Smooth muscle cell of bladder (primary cell): ENCODE data around the gene CREBL2. TPM values are rescaled to one million over a fixed set of nuclear protein-coding genes. Genes with fewer than 3 reads are reported as not detected.

Experiments
- total RNA-seq: library from RNA; depleted of rRNA; stranded (reverse); fragments of >200 nt; gene quantifications from 2 replicates; pipeline ENCODE4 v1.2.3, GENCODE V29; 2014

The CREBL2 gene
- total RNA-seq: 33.7 and 36.4 TPM in 2 replicates

GRCh38 chr12:12611512-12612306 lies at the start of gene CREBL2:
CREBL2 (plus strand) TSS chr12:12611876; CDS start chr12:12612173, 297 bp downstream.

GRCh38 chr12:12562585-12563261 lies 49.0 kb upstream of the CREBL2 start, which contains the start of gene DUSP16:
DUSP16 (minus strand) TSS chr12:12562863; CDS start chr12:12521098, 41,765 bp downstream.

Other genes starting within 250 kb of the CREBL2 start
- gene DUSP16, start 49.0 kb upstream of the CREBL2 start, total RNA-seq: 4.6 and 5.0 TPM in 2 replicates
- under 0.01 TPM in 1 of 2 replicates, not detected in the other for gene GPR19, start 84.3 kb downstream of the CREBL2 start, total RNA-seq
- gene CDKN1B, start 105.5 kb downstream of the CREBL2 start, total RNA-seq: 29.0 and 32.5 TPM in 2 replicates
- gene APOLD1, start 173.8 kb downstream of the CREBL2 start, total RNA-seq: 3.3 and 4.1 TPM in 2 replicates
- 46.9 and 59.9 TPM in 2 replicates for gene DDX47, start 201.5 kb downstream of the CREBL2 start, total RNA-seq